Fibroblast of lung (primary cell): ENCODE data around the gene BID. TPM values are rescaled to one million over a fixed set of nuclear protein-coding genes. Genes with fewer than 3 reads are reported as not detected.

ENCODE experiments used
- DNase-seq, 2 donors: peaks; one replicate each; pipeline versions ENCODE4 v3.0.0 to v3.0.0-alpha.2; 2010; ENCODE audit warnings: low read depth in 2 of 2
- H2AFZ ChIP-seq: 2 replicates; pipeline ENCODE4 v1.5.1; 2012; ENCODE audit warnings: low read length, control low read depth, inconsistent platforms
- H3K27ac ChIP-seq: 2 replicates; pipeline ENCODE4 v1.5.1; 2011; ENCODE audit warnings: low read length, control low read depth; ENCODE audit not compliant: insufficient read depth
- H3K27me3 ChIP-seq: 2 replicates; pipeline ENCODE4 v1.5.1; 2011; ENCODE audit warnings: mild to moderate bottlenecking, low read length; ENCODE audit not compliant: control insufficient read depth, insufficient read depth
- H3K36me3 ChIP-seq: 2 replicates; pipeline ENCODE4 v1.5.1; 2011; ENCODE audit warnings: low read length; ENCODE audit not compliant: control insufficient read depth, insufficient read depth
- H3K4me1 ChIP-seq: 2 replicates; pipeline ENCODE4 v1.5.1; 2011; ENCODE audit warnings: low read length; ENCODE audit not compliant: control insufficient read depth, insufficient read depth; ENCODE audit errors: extremely low read depth
- H3K4me2 ChIP-seq: 2 replicates; pipeline ENCODE4 v1.5.1; 2011; ENCODE audit warnings: low read length, control low read depth; ENCODE audit not compliant: insufficient read depth; ENCODE audit errors: extremely low read depth
- H3K4me3 ChIP-seq, 4 experiments: fragments of 200-600 bp in 1 of 4; sonication (generic) in 1 of 4; replicated peaks in 1 of 4; 2 replicates each; pipeline ENCODE4 v1.5.1; 2011 to 2016; ENCODE audit warnings: low read length in 4 of 4, low read depth in 3 of 4, mild to moderate bottlenecking in 3 of 4, control low read depth in 2 of 4, inconsistent platforms in 1 of 4, mixed read lengths in 1 of 4; ENCODE audit not compliant: insufficient read depth in 1 of 4; ENCODE audit errors: control extremely low read depth in 1 of 4
- H3K79me2 ChIP-seq: 2 replicates; pipeline ENCODE4 v1.5.1; 2012; ENCODE audit warnings: mild to moderate bottlenecking, low read length, inconsistent platforms; ENCODE audit not compliant: control insufficient read depth, insufficient read depth
- H3K9ac ChIP-seq: 2 replicates; pipeline ENCODE4 v1.5.1; 2011; ENCODE audit warnings: mild to moderate bottlenecking, low read length, control low read depth; ENCODE audit not compliant: insufficient read depth
- H3K9me3 ChIP-seq: 2 replicates; pipeline ENCODE4 v1.5.1; 2012; ENCODE audit warnings: low read depth, low read length; ENCODE audit not compliant: control insufficient read depth, insufficient read depth
- H4K20me1 ChIP-seq: 2 replicates; pipeline ENCODE4 v1.5.1; 2011; ENCODE audit warnings: low read length; ENCODE audit not compliant: control insufficient read depth, insufficient read depth; ENCODE audit errors: extremely low read depth
- CTCF ChIP-seq, 2 donors: IDR thresholded peaks in 1 of 2; conservative IDR thresholded peaks in 1 of 2; 1 replicate in 1 of 2; 2 replicates in 1 of 2; pipeline ENCODE4 v1.5.1; 2011 to 2012; ENCODE audit warnings: low read length in 2 of 2, control low read depth in 1 of 2, inconsistent platforms in 1 of 2, low read depth in 1 of 2, mild to moderate bottlenecking in 1 of 2
- EZH2 ChIP-seq: IDR thresholded peaks from 2 replicates; pipeline ENCODE4 v1.5.1; 2012; ENCODE audit warnings: low read length, control low read depth, mild to moderate bottlenecking; ENCODE audit errors: missing control alignments
- polyA plus RNA-seq, 2 donors: library from polyadenylated mRNA; depleted of rRNA in 1 of 2; stranded (reverse) in 1 of 2; unstranded in 1 of 2; fragments of >200 nt; gene quantifications; 2 replicates each; pipeline ENCODE4 v1.2.1, GENCODE V29; 2011 to 2012; ENCODE audit warnings: missing spikeins in 1 of 2
- total RNA-seq: library from RNA; depleted of rRNA; stranded (reverse); fragments of >200 nt; gene quantifications from 2 replicates; pipeline ENCODE4 v1.2.1, GENCODE V29; 2014

Gene BID
- total and polyA plus RNA-seq, 2 donors (not counting 1 experiment from before 2014, with no cell fraction given), result 13.4 to 23.4 TPM

GRCh38 chr22:17705951-17706900 is 68.0 kb downstream of the BID start:
- peak overlapping the region; percentile 57 for H3K27ac ChIP-seq
- H3K4me2 ChIP-seq, result peak overlapping the region; percentile 53
- H4K20me1 ChIP-seq, result no peaks in the 10 kb centered on the region
- peaks cover 7% of the 10 kb centered on the region for H3K79me2 ChIP-seq
- no peaks in the 10 kb centered on the region for H3K36me3 ChIP-seq
- no peak overlapping the region for H2AFZ ChIP-seq
- H3K9ac ChIP-seq, result no peak overlapping the region
- no peaks in the 10 kb centered on the region for H3K27me3 ChIP-seq
- TF ChIP-seq EZH2 (no peak), CTCF (conservative IDR thresholded peaks at IDR 0.05 in 1 of 2, IDR thresholded peaks at IDR 0.05 in 1 of 2; ENCODE audit: low read depth in 1 of 2, low read length in 2 of 2) (no peak)
- DNase-seq, result peak; percentile 93 to 94
- peak overlapping the region in 3 of 4 experiments; percentile 44 to 55 (median 48) for H3K4me3 ChIP-seq
- H3K4me1 ChIP-seq, result no peaks in the 10 kb centered on the region
- H3K9me3 ChIP-seq, result no peaks in the 10 kb centered on the region

GRCh38 chr22:17705546-17705945 is 68.7 kb downstream of the BID start:
- Histone ChIP-seq H3K4me3 (no peak overlapping the region), H3K27ac (no peak overlapping the region), H3K79me2 (peaks cover 7% of the 10 kb centered on the region), H3K4me1 (no peaks in the 10 kb centered on the region), H3K9me3 (no peaks in the 10 kb centered on the region), H2AFZ (no peak overlapping the region), H3K36me3 (no peaks in the 10 kb centered on the region), H3K27me3 (no peaks in the 10 kb centered on the region), H3K4me2 (no peak overlapping the region), H4K20me1 (no peaks in the 10 kb centered on the region), H3K9ac (no peak overlapping the region)
- TF ChIP-seq CTCF (conservative IDR thresholded peaks at IDR 0.05 in 1 of 2, IDR thresholded peaks at IDR 0.05 in 1 of 2; ENCODE audit: low read depth in 1 of 2, low read length in 2 of 2), result no peak
- no peak for TF ChIP-seq EZH2
- DNase-seq, result peak in 1 of 2 donors; percentile 33

GRCh38 chr22:17703811-17704210 is 70.5 kb downstream of the BID start:
- no peaks in the 10 kb centered on the region for H3K27me3 ChIP-seq
- H3K36me3 ChIP-seq, result no peaks in the 10 kb centered on the region
- peaks cover 5% of the 10 kb centered on the region for H3K79me2 ChIP-seq
- H3K4me2 ChIP-seq, result no peak overlapping the region
- H4K20me1 ChIP-seq, result no peaks in the 10 kb centered on the region
- H3K9me3 ChIP-seq, result no peaks in the 10 kb centered on the region
- no peak overlapping the region for H3K9ac ChIP-seq
- H2AFZ ChIP-seq, result no peak overlapping the region
- H3K4me1 ChIP-seq, result no peaks in the 10 kb centered on the region
- H3K4me3 ChIP-seq, result no peak overlapping the region
- DNase-seq, result peak; percentile 7 to 34
- no peak overlapping the region for H3K27ac ChIP-seq
- no peak for TF ChIP-seq EZH2
- TF ChIP-seq CTCF (conservative IDR thresholded peaks at IDR 0.05 in 1 of 2, IDR thresholded peaks at IDR 0.05 in 1 of 2; ENCODE audit: low read depth in 1 of 2, low read length in 2 of 2), result no peak
